Central memory CD8-positive, alpha-beta T cell (primary cell): ENCODE measurements around the gene RB1.
"Not testable (repeated sequence)": the region's sequence is repeated elsewhere in the genome, so short reads cannot be mapped to it uniquely, and the experiment has no call there.

Source experiments
- ATAC-seq: fragments of 150-1000 bp; cut with Tn5 transposase; replicated peaks from 2 replicates; pipeline ENCODE4 v1.10.0; 2022; ENCODE audit warnings: mild to moderate bottlenecking, moderate FRiP score, moderate number of reproducible peaks; ENCODE audit not compliant: poor library complexity, severe bottlenecking; ENCODE audit errors: extremely low read depth
- DNase-seq, 2 donors: peaks; one replicate each; pipeline ENCODE4 v3.0.0; 2021; ENCODE audit warnings: low spot score in 2 of 2
- H3K27ac Mint-ChIP-seq: one replicate; pipeline ENCODE4 v1.8.0; 2022; ENCODE audit warnings: low read depth, mild to moderate bottlenecking, moderate library complexity, mixed read lengths
- H3K27me3 Mint-ChIP-seq: one replicate; pipeline ENCODE4 v1.8.0; 2022; ENCODE audit warnings: mixed read lengths
- H3K36me3 Mint-ChIP-seq: one replicate; pipeline ENCODE4 v1.8.0; 2022; ENCODE audit warnings: mild to moderate bottlenecking, moderate library complexity, mixed read lengths; ENCODE audit not compliant: insufficient read depth
- H3K4me1 Mint-ChIP-seq: one replicate; pipeline ENCODE4 v1.8.0; 2022; ENCODE audit warnings: mixed read lengths
- H3K4me3 Mint-ChIP-seq: one replicate; pipeline ENCODE4 v1.8.0; 2022; ENCODE audit warnings: mild to moderate bottlenecking, moderate library complexity, mixed read lengths
- H3K9me3 Mint-ChIP-seq: one replicate; pipeline ENCODE4 v1.8.0; 2022; ENCODE audit warnings: mixed read lengths

The RB1 gene

GRCh38 chr13:48429886-48430285, 126.3 kb downstream of the RB1 start:
- DNase-seq = no peak
- ATAC-seq = no peak
- no peak overlapping the region for H3K27ac Mint-ChIP-seq
- peaks cover 43% of the 10 kb centered on the region for H3K4me1 Mint-ChIP-seq
- H3K4me3 Mint-ChIP-seq = no peak overlapping the region
- H3K36me3 Mint-ChIP-seq = peaks cover 4% of the 10 kb centered on the region
- no peaks in the 10 kb centered on the region for H3K9me3 Mint-ChIP-seq
- H3K27me3 Mint-ChIP-seq = no peaks in the 10 kb centered on the region

GRCh38 chr13:48431431-48431830, 127.9 kb downstream of the RB1 start:
- no peak overlapping the region for H3K27ac Mint-ChIP-seq

GRCh38 chr13:48431987-48432615, 128.6 kb downstream of the RB1 start:
- DNase-seq = no peak
- ATAC-seq = no peak
- Mint-ChIP-seq H3K9me3 (no peaks in the 10 kb centered on the region), H3K4me1 (peaks cover 42% of the 10 kb centered on the region), H3K27me3 (no peaks in the 10 kb centered on the region), H3K36me3 (peaks cover 2% of the 10 kb centered on the region), H3K27ac (no peak overlapping the region), H3K4me3 (no peak overlapping the region)

More at GRCh38 chr13:48431431-48431830, 127.9 kb downstream of the RB1 start:
- Mint-ChIP-seq H3K4me3 (no peak overlapping the region), H3K9me3 (no peaks in the 10 kb centered on the region), H3K4me1 (peaks cover 41% of the 10 kb centered on the region), H3K36me3 (peaks cover 2% of the 10 kb centered on the region), H3K27me3 (no peaks in the 10 kb centered on the region)
- ATAC-seq (no peak), DNase-seq (no peak)

- peaks cover 37% of the 10 kb centered on the region for H3K4me1 Mint-ChIP-seq
- no peak for DNase-seq
- H3K27ac Mint-ChIP-seq = no peak overlapping the region
- no peak overlapping the region for H3K4me3 Mint-ChIP-seq
- no peak for ATAC-seq
- H3K36me3 Mint-ChIP-seq = peaks cover 1% of the 10 kb centered on the region
- no peaks in the 10 kb centered on the region for H3K9me3 Mint-ChIP-seq
- H3K27me3 Mint-ChIP-seq = no peaks in the 10 kb centered on the region
Observed at GRCh38 chr13:48434200-48434599, 130.6 kb downstream of the RB1 start.

GRCh38 chr13:48436661-48437288, 133.2 kb downstream of the RB1 start:
- H3K27ac Mint-ChIP-seq = no peak overlapping the region
- ATAC-seq = no peak

GRCh38 chr13:48437371-48437770, 133.8 kb downstream of the RB1 start:
- Mint-ChIP-seq H3K27ac (no peak overlapping the region), H3K27me3 (no peaks in the 10 kb centered on the region), H3K4me3 (no peak overlapping the region), H3K36me3 (no peaks in the 10 kb centered on the region), H3K4me1 (peaks cover 15% of the 10 kb centered on the region), H3K9me3 (no peaks in the 10 kb centered on the region)
- DNase-seq (no peak), ATAC-seq (no peak)

More at GRCh38 chr13:48436661-48437288, 133.2 kb downstream of the RB1 start:
- DNase-seq = no peak
- Mint-ChIP-seq H3K4me3 (no peak overlapping the region), H3K36me3 (no peaks in the 10 kb centered on the region), H3K4me1 (peaks cover 21% of the 10 kb centered on the region), H3K9me3 (no peaks in the 10 kb centered on the region), H3K27me3 (no peaks in the 10 kb centered on the region)

- H3K9me3 Mint-ChIP-seq = no peaks in the 10 kb centered on the region
- DNase-seq (no peak), ATAC-seq (no peak)
- peaks cover 12% of the 10 kb centered on the region for H3K4me1 Mint-ChIP-seq
- no peaks in the 10 kb centered on the region for H3K36me3 Mint-ChIP-seq
- H3K27ac Mint-ChIP-seq = peak overlapping the region; percentile 64
- H3K4me3 Mint-ChIP-seq = no peak overlapping the region
- H3K27me3 Mint-ChIP-seq = no peaks in the 10 kb centered on the region
Observed at GRCh38 chr13:48443442-48444208, 140.1 kb downstream of the RB1 start.

- Mint-ChIP-seq H3K27ac (no peak overlapping the region), H3K4me3 (no peak overlapping the region), H3K4me1 (peaks cover 17% of the 10 kb centered on the region), H3K9me3 (peaks cover 6% of the 10 kb centered on the region), H3K36me3 (peaks cover 2% of the 10 kb centered on the region), H3K27me3 (no peaks in the 10 kb centered on the region)
- no peak for DNase-seq
- ATAC-seq = no peak
Observed at GRCh38 chr13:48446464-48446863, 142.9 kb downstream of the RB1 start.

GRCh38 chr13:48448285-48448958, 144.9 kb downstream of the RB1 start:
- DNase-seq = no peak
- peaks cover 3% of the 10 kb centered on the region for H3K36me3 Mint-ChIP-seq
- peaks cover 6% of the 10 kb centered on the region for H3K9me3 Mint-ChIP-seq
- no peaks in the 10 kb centered on the region for H3K27me3 Mint-ChIP-seq
- H3K4me3 Mint-ChIP-seq = no peak overlapping the region
- peaks cover 18% of the 10 kb centered on the region for H3K4me1 Mint-ChIP-seq
- H3K27ac Mint-ChIP-seq = peak overlapping the region; percentile 53
- ATAC-seq = no peak

GRCh38 chr13:48448959-48449614, 145.5 kb downstream of the RB1 start:
- H3K9me3 Mint-ChIP-seq = peaks cover 6% of the 10 kb centered on the region
- ATAC-seq (no peak), DNase-seq (no peak)
- H3K4me3 Mint-ChIP-seq = no peak overlapping the region
- no peak overlapping the region for H3K27ac Mint-ChIP-seq
- H3K27me3 Mint-ChIP-seq = no peaks in the 10 kb centered on the region
- peaks cover 6% of the 10 kb centered on the region for H3K36me3 Mint-ChIP-seq
- peaks cover 19% of the 10 kb centered on the region for H3K4me1 Mint-ChIP-seq

GRCh38 chr13:48449656-48450055, 146.1 kb downstream of the RB1 start:
- peaks cover 6% of the 10 kb centered on the region for H3K9me3 Mint-ChIP-seq
- DNase-seq (no peak), ATAC-seq (no peak)
- no peak overlapping the region for H3K4me3 Mint-ChIP-seq
- peaks cover 18% of the 10 kb centered on the region for H3K4me1 Mint-ChIP-seq
- H3K36me3 Mint-ChIP-seq = peaks cover 6% of the 10 kb centered on the region
- no peak overlapping the region for H3K27ac Mint-ChIP-seq
- H3K27me3 Mint-ChIP-seq = no peaks in the 10 kb centered on the region

GRCh38 chr13:48451196-48451595, 147.6 kb downstream of the RB1 start:
- not testable (repeated sequence) for H3K27ac Mint-ChIP-seq, ATAC-seq, H3K4me3 Mint-ChIP-seq, H3K27me3 Mint-ChIP-seq, H3K9me3 Mint-ChIP-seq, DNase-seq
- Mint-ChIP-seq H3K36me3 (peaks cover 10% of the 10 kb centered on the region), H3K4me1 (peaks cover 22% of the 10 kb centered on the region)
